ENCODE results near the gene EIF3A. TPM values are rescaled to one million over a fixed set of nuclear protein-coding genes. Genes with fewer than 3 reads are reported as not detected.

The EIF3A gene
- total and polyA plus RNA-seq, 2 of the 8 experiments (the other 6 are each of a cell fraction or from before 2014, with no cell fraction given), result 26.8 to 209 TPM

- 87% methylated on average over 1 of the region's 1 CpG; no CpG with 5 or more reads in 1 of the 2 experiments for WGBS, 2 experiments (ENCODE audit: extremely low coverage in 1 of 2, insufficient coverage in 1 of 2, insufficient read length in 1 of 2, insufficient replicate concordance in 2 of 2, low coverage in 1 of 2, low lambda C conversion rate in 2 of 2, missing lambda C conversion rate in 1 of 2)
- no peak overlapping the region for H2BK120ac ChIP-seq (replicated peaks; ENCODE audit: low read depth, low read length)
- no peak overlapping the region for H2BK12ac ChIP-seq (ENCODE audit: low read depth, low read length)
- TF ChIP-seq POLR2AphosphoS5 (IDR thresholded peaks at IDR 0.05; ENCODE audit: low read depth, low read length), result no peak
- no peak for TF ChIP-seq KDM4A (IDR thresholded peaks at IDR 0.05; ENCODE audit: low read depth, low read length, severe bottlenecking)
- peak; percentile 75; the same call in 1 of the 2 replicates for TF ChIP-seq YY1 (IDR thresholded peaks at IDR 0.05; ENCODE audit: low read depth, low read length)
- no peak for TF ChIP-seq CBX8 (IDR thresholded peaks at IDR 0.05; ENCODE audit: borderline replicate concordance, low read depth, low read length)
- H3K56ac ChIP-seq (replicated peaks; ENCODE audit: insufficient read length, low read depth, low read length), result no peak overlapping the region
- H2BK20ac ChIP-seq (ENCODE audit: low read length), result no peak overlapping the region
- H3K27ac ChIP-seq (ENCODE audit: low read depth, low read length), result no peak overlapping the region
- peaks cover 0 to 36% of the 10 kb centered on the region in 2 experiments; a peak in 2 of 4 replicates for H3K79me2 ChIP-seq (ENCODE audit: control insufficient read depth in 1 of 2, insufficient read depth in 2 of 2, low read length in 2 of 2)
- no peak overlapping the region for H4K8ac ChIP-seq (ENCODE audit: extremely low read depth, insufficient read depth, low read length)
- peaks cover 49 to 97% (median 80%) of the 10 kb centered on the region in 4 experiments for H3K36me3 ChIP-seq (ENCODE audit: control insufficient read depth in 2 of 4, insufficient read depth in 4 of 4, low read length in 3 of 4)
- no peaks in the 10 kb centered on the region for H3K4me1 ChIP-seq (replicated peaks in 1 of 4; ENCODE audit: control insufficient read depth in 3 of 4, insufficient read depth in 4 of 4, low read length in 3 of 4)
- H3K4ac ChIP-seq (replicated peaks; ENCODE audit: insufficient read length, low read depth, low read length), result no peak overlapping the region
- H4K5ac ChIP-seq (ENCODE audit: insufficient read length, low read depth, low read length), result no peak overlapping the region
- no peak overlapping the region for H3K9ac ChIP-seq (replicated peaks in 1 of 4; ENCODE audit: extremely low read depth in 1 of 4, low read depth in 3 of 4, low read length in 3 of 4)
- peaks cover 6% of the 10 kb centered on the region; the same call in 1 of the 2 replicates for H3K79me1 ChIP-seq (ENCODE audit: low read depth, low read length)
- no peaks in the 10 kb centered on the region for H3K27me3 ChIP-seq (replicated peaks in 1 of 4; ENCODE audit: control insufficient read depth in 3 of 4, extremely low read depth in 1 of 4, insufficient read depth in 3 of 4, low read length in 3 of 4)
- H2AK5ac ChIP-seq (ENCODE audit: low read depth, low read length), result no peak overlapping the region
- no peak overlapping the region for H3K23ac ChIP-seq (ENCODE audit: insufficient read length)
- H3K4me3 ChIP-seq (ENCODE audit: extremely low read depth in 1 of 4, insufficient read depth in 2 of 4, low read depth in 3 of 4, low read length in 4 of 4), result no peak overlapping the region
- H4K91ac ChIP-seq (replicated peaks; ENCODE audit: insufficient read length, low read length), result no peak overlapping the region
- H3K4me2 ChIP-seq (ENCODE audit: insufficient read depth in 1 of 2, low read depth in 2 of 2, low read length in 2 of 2), result no peak overlapping the region
- H3K9me3 ChIP-seq (ENCODE audit: insufficient read depth in 2 of 2, low read depth in 1 of 2, low read length in 1 of 2), result no peaks in the 10 kb centered on the region
- H2AFZ ChIP-seq (ENCODE audit: low read length), result no peak overlapping the region
- POLR2A ChIA-PET (ENCODE audit: partially characterized antibody), result interaction anchor here (1.1 to 1.5 kb wide), 3 partner anchors 8 to 16 kb away, joined by 3 read pairs; no protein-coding TSS in a partner anchor
- no peak overlapping the region for H3K14ac ChIP-seq (ENCODE audit: insufficient read length)
- H3K23me2 ChIP-seq (ENCODE audit: low read depth, low read length), result no peaks in the 10 kb centered on the region
- H4K20me1 ChIP-seq (replicated peaks in 1 of 2; ENCODE audit: control insufficient read depth in 1 of 2, insufficient read depth in 2 of 2, low read length in 2 of 2), result peaks cover 15 to 24% of the 10 kb centered on the region in 2 experiments
- DNase-seq (ENCODE audit: low read depth in 1 of 2, low spot score in 2 of 2), result no peak
- H2BK15ac ChIP-seq (ENCODE audit: low read length), result no peak overlapping the region
- H3K18ac ChIP-seq (ENCODE audit: extremely low read depth, low read length), result no peak overlapping the region
- FAIRE-seq, result no peak
- CTCF ChIA-PET (ENCODE audit: partially characterized antibody), result no interaction called here
- H2BK5ac ChIP-seq (ENCODE audit: low read depth, low read length), result no peak overlapping the region
Observed at GRCh38 chr10:119039161-119039560, 41.5 kb downstream of the EIF3A start.
